Erythroblast (primary cell): ENCODE results near the gene CFAP221.

Experiments used
- GATA1 ChIP-seq: IDR thresholded peaks from 2 replicates; pipeline ENCODE4 v1.6.1; 2011; ENCODE audit warnings: low read depth, mild to moderate bottlenecking, control low read depth, low read length, moderate library complexity
- POLR2A ChIP-seq: IDR thresholded peaks from 2 replicates; pipeline ENCODE4 v1.6.1; 2011; ENCODE audit warnings: mild to moderate bottlenecking, low read length

- TF ChIP-seq POLR2A: no peak
- no peak for TF ChIP-seq GATA1
These were observed 25.7 kb upstream of the CFAP221 start for GRCh38 chr2:119518401-119519056.
